DMS 273 treated with DMSO at 0.1 percent for 48 hours (cell line): ENCODE results near the gene FNDC3A.
"Not testable (repeated sequence)": the region's sequence is repeated elsewhere in the genome, so short reads cannot be mapped to it uniquely, and the experiment has no call there.

ENCODE experiments used
- DNase-seq: peaks from one replicate; lab custom pipeline; 2025; lab: John Stamatoyannopoulos, UW

Gene FNDC3A

GRCh38 chr13:49140910-49141611, 165.3 kb downstream of the FNDC3A start:
- no peak for DNase-seq

DNA sequence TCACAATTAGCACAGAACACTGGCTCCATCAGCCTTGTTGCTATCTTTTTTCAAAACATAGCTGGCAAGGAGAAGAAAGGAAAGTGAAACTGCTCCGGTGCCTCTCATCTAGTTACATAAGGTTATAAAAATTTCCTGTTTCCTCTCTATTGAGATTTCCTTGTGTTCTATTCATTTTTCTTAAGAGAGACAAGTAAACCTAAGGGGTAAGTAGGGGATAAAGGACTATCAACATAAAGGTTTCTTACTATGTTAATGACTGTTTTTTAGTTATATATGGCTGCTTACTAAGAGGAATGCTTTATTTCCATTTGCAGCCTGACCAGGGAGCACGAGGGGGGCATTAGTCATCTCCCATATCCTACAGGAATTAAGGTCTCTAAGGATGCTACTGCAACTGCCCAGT, 171.2 kb downstream of the FNDC3A start:
- DNase-seq: no peak

DNA sequence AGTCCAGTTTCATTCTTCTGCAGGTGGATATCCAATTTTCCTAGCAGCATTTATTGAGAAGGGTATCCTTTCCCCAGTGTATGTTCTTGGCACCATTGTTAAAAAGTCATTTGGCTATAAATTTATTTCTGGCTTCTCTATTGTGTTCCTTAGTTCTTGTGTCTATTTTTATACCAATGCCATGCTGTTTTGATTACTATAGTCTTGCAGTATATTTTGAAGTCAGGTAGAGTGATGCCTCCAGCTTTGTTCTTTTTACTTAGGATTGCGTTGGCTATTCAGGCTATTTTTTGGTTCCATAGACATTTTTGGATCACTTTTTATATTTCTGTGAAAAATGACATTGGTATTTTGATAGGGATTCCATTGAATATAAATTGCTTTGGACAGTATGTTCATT, 172.7 kb downstream of the FNDC3A start:
- DNase-seq: no peak

GRCh38 chr13:49157955-49158584, 182.4 kb downstream of the FNDC3A start:
- DNase-seq: not testable (repeated sequence)

DNA sequence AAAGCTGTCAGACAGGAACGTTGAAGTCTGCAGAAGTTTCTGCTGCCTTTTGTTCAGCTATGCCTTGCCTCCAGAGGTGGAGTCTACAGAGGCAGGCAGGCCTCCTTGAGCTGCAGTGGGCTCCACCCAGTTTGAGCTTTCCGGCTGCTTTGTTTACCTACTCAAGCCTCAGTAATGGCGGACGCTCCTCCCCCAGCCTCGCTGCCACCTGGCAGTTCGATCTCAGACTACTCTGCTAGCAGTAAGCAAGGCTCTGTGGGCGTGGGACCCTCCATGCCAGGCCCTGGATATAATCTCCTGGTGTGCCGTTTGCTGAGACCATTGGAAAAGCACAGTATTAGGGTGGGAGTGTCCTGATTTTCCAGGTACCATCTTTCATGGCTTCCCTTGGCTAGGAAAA, 187.4 kb downstream of the FNDC3A start:
- DNase-seq: not testable (repeated sequence)

DNA sequence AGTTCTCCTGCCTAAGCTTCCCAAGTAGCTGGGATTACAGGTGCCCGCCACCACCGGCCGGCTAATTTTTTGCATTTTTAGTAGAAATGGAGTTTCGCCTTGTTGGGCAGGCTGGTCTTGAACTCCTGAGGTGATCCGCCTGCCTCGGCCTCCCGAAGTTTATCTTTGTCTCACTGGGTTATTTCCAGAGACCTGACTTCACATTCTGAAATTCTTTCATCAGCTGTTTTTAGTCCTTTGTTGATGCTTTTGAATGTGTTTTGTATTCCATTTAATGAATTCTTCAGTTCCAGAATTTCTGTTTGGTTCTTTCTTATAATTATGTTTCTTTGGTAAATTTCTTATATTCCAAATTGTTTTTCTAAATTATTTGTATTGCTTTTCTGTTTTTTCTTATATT, 189.0 kb downstream of the FNDC3A start:
- no peak for DNase-seq

DNA sequence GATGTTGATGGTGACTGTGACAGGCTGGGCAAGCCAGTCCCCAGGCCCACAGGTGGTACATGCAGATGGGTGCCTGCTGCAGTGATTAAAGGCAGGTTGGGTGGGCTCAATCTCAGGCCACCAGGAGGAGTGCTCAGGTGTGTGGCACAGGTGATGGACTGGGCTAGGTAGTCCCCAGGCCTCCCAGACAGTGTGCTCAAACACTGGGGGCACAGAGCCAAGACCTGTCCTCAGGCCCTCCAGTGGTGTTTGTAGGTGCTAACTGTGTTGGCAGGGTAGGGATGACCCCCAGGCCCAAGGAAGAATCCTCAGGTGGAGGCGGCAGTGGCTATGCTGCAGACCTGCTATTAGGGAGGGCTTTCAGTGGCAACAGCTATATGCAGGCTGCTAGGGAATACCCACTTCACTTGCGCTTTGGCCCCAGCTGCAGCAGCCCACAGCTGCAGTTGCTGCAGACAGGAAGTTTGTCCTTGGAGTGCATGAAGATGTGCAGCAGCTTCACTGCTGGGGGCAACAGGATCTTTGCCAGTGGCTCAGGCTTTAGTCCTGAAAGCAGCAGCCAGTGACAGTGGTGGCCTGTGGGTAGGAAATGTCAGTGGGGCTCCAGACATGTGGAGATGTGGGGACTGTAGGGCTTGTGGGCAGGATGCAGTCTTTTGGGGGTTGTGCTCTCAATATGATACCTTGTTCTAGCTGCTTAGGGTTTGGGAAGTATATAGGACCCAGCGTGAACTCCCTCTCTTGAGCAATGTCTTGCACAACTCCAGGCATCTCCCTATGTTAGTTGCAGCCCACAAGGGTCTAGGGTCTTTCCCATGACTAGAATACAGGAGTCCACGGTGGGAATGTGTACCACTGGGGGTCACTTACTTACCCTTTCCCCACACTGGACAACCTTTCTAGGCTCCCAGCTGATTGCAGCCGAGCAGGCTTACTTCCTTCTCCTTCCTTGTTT, 190.4 kb downstream of the FNDC3A start:
- no peak for DNase-seq

GRCh38 chr13:49171359-49171758, 195.6 kb downstream of the FNDC3A start:
- DNase-seq: no peak

GRCh38 chr13:49183672-49184325, 208.1 kb downstream of the FNDC3A start:
- DNase-seq: no peak

DNA sequence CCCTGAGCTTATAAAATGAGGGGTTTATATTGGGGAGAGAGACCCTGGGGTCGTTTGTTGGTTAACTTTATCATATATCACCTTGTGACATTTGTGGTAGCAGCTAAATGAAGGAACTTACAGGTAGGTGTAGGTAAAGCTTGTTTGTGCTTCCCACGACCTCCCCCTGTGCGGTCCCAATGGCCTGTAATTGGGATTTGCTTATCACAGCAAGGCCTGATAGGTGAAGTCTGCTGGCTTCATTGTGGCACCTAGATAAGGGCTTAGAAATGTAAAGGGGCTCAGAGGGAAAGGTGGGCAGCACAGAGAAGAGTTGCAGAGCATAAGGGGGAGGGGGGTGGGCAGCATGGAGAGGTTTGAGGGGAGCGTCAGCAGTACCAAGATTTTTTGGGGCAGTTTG, 208.9 kb downstream of the FNDC3A start:
- DNase-seq: no peak

GRCh38 chr13:49185264-49185663, 209.6 kb downstream of the FNDC3A start:
- DNase-seq: no peak

- DNase-seq: no peak
Measured at GRCh38 chr13:49190901-49191300, 215.2 kb downstream of the FNDC3A start.

DNA sequence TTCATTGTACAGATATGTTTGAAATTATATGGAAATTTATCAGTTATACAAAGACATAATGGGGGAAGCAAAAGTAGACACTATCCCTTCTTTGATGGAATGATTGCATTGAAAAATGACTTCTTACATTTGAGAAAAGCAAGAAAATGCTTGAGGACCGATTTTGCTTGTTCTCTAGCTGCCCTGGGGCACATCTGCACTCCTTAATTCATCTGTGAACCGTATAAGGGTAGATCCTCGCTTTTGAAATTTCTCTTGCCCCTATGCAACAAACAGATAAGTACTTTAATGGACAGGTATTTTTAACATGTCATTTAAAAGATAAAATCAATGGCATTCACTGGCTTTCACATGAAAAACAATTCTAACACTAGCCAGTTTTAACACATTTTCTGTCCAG, 230.9 kb downstream of the FNDC3A start:
- no peak for DNase-seq

- DNase-seq: no peak
Measured at GRCh38 chr13:49208619-49209018, 232.9 kb downstream of the FNDC3A start.

DNA sequence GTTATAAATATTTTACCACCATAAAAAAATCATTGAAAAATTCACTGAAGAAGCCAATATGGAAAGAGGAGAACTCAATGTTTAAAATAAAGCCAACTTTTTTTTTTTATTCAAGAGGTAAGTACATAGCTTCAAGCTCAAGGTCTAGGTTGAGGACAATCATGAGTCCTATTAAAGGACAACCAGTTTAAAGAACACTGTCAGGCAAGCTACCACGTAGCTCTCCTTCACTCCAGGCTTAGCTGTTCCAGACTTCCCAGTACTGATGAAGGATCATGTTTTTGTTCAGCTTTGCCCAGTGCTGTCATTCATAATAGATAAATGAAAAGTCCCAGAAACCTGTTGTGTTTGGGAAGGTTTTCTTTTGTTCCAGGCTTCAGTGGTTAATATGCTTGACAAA, 234.4 kb downstream of the FNDC3A start:
- DNase-seq: no peak

DNA sequence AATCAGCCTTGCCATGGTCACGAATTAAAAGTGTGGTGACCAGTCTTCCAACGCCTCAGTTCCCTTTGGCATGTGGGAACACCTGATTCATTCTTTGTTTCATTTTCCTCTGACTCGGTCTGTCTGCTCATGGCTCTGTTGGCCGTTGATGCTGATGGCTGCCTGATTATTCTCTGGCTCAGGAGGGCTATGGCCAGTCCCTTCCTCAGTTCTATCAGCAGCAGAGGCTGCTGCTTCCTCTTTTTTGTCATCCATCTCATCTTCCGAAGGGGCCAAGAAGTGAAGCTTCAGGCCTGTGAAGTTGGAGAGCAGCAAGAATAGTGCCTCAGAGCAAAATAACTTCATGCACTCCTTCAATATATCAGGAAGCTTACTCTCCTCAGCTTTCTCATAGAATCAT, 235.0 kb downstream of the FNDC3A start:
- no peak for DNase-seq

GRCh38 chr13:49213539-49213938, 237.8 kb downstream of the FNDC3A start:
- no peak for DNase-seq

DNA sequence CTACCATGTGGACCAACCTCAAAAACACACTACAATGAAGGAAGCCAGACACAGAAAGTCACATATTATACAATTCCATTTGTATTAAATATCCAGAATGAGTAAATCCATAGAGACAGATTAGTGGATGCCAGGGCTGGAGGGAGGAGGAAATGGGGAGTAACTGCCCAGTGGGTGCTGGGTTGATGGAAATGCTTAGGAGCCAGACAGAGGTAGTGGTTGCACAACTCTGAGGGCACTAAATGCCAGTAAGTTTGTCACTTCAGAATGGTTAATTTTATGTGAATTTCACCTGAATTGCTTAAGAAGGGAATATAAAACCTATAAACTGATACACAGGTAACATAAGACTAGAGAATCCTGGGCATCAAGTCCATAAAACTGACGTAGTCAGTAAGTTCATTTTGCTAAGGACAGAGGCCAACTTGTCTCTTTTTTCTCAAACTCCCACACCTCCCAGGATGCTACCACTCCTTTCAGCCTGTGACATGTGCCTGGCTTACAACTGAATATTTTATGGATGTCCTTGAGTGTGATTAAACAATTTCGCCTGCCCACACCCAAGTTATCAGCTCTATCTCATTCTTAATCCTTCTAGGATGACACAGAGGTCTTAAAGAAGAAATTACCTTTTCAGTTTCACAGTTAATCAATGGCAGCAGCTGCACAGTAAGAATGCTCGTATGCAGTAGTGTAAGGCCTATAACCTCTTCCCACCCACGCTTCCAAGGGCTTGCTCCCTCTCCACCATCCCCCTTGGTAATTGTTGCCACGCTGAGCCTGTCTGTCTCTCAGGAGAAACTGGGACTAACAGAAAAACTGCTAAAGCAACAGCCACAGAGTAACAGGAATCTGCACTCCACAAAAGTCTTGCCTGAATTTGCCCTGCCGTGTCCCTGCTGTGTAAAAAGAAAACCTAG, 238.5 kb downstream of the FNDC3A start:
- DNase-seq: no peak

DNA sequence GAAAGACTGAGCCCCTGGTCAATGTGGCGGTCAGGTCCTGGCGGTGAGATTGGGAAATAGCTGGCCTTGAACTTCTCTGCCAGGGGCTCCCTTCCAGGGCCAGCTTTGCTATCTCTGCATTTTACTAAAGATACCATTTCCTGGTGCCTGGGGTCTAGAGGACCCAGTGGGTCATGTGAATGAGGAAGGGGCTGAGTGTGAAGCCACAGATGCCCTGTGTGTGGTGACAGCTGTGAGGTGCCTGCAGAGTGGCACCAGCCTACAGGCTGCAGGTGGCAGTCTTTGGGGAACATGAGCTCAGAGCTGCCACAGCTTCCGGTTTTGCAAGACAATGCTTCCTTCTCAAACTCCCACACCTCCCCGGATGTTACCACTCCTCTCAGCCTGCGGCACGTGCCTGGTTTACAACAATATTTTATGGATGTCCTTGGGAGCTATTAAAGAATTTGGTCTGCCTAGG, 239.2 kb downstream of the FNDC3A start:
- no peak for DNase-seq

GRCh38 chr13:49216334-49216733, 240.6 kb downstream of the FNDC3A start:
- no peak for DNase-seq

DNA sequence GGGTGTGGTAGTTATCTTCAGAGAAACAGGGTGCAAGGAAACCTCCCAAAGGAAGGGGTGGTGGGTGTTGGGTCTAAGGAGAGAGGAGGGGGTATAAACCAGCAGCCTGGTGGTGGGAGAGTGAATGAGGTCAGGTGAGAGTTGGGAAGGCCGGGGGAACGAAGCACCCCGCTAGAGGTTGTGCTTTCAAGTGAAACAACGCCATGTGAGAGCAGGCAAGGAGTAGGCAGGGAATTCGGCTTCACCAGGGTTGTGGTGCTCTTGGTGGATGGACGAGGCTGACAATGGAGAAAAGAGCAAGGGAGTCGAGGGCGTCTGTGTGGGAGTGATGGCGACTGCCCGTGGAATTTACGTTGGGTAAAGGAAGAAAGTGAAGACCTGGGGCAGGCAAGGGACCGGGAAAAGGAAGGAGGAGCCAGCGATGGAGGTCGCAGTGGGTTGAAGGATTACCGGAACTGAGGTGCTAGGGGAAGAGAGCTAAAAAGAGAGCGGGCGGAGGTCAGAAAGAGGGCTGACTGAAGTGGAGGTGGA, 242.3 kb downstream of the FNDC3A start:
- DNase-seq: no peak
